GM23338 (cell line): ENCODE results near the gene PTPRN2. TPM values are rescaled to one million over a fixed set of nuclear protein-coding genes. Genes with fewer than 3 reads are reported as not detected.

Source experiments
- ATAC-seq: fragments of 200-7000 bp; cut with Tn5 transposase; 3 replicates; pipeline ENCODE4 v1.9.1; 2020
- DNase-seq: peaks from one replicate; pipeline ENCODE4 v3.0.0-alpha.2; 2015; ENCODE audit warnings: low spot score
- H2AFZ ChIP-seq: fragments of 200-600 bp; sonication (generic); 2 replicates; pipeline ENCODE4 v1.8.0; 2016; ENCODE audit warnings: antibody characterized with exemption, mild to moderate bottlenecking, moderate library complexity
- H3F3A ChIP-seq: fragments of 200-600 bp; sonication (generic); replicated peaks from 2 replicates; pipeline ENCODE4 v1.8.0; 2017; ENCODE audit warnings: antibody characterized with exemption, mixed run types, low read depth
- H3K27ac ChIP-seq: fragments of 200-600 bp; sonication (generic); 2 replicates; pipeline ENCODE4 v1.6.1; 2016; ENCODE audit warnings: low read depth
- H3K27me3 ChIP-seq: fragments of 200-600 bp; sonication (generic); 2 replicates; pipeline ENCODE4 v1.8.0; 2016; ENCODE audit warnings: mild to moderate bottlenecking, mixed run types, moderate library complexity; ENCODE audit not compliant: insufficient read depth
- H3K36me3 ChIP-seq: fragments of 200-600 bp; sonication (generic); 2 replicates; pipeline ENCODE4 v1.8.0; 2016; ENCODE audit warnings: mild to moderate bottlenecking; ENCODE audit not compliant: insufficient read depth
- H3K4me1 ChIP-seq: fragments of 200-600 bp; sonication (generic); 2 replicates; pipeline ENCODE4 v1.8.0; 2016; ENCODE audit warnings: mild to moderate bottlenecking, moderate library complexity; ENCODE audit not compliant: insufficient read depth
- H3K4me2 ChIP-seq: fragments of 200-600 bp; sonication (generic); 2 replicates; pipeline ENCODE4 v1.7.1; 2017; ENCODE audit warnings: mixed run types
- H3K4me3 ChIP-seq: fragments of 200-600 bp; sonication (generic); 2 replicates; pipeline ENCODE4 v1.6.1; 2016; ENCODE audit warnings: mixed run types
- H3K79me2 ChIP-seq: fragments of 200-600 bp; sonication (generic); replicated peaks from 2 replicates; pipeline ENCODE4 v1.8.0; 2017; ENCODE audit warnings: mild to moderate bottlenecking; ENCODE audit not compliant: insufficient read depth
- H3K9me2 ChIP-seq: fragments of 200-600 bp; sonication (generic); 2 replicates; pipeline ENCODE4 v1.8.0; 2017; ENCODE audit not compliant: insufficient read depth
- H4K20me1 ChIP-seq: fragments of 200-600 bp; sonication (generic); replicated peaks from 2 replicates; pipeline ENCODE4 v1.8.0; 2017; ENCODE audit warnings: mild to moderate bottlenecking; ENCODE audit not compliant: insufficient read depth
- H3K27ac Mint-ChIP-seq: 2 replicates; pipeline ENCODE4 v1.8.0; 2020; ENCODE audit warnings: inconsistent platforms, mild to moderate bottlenecking, moderate library complexity, mixed read lengths
- H3K27me3 Mint-ChIP-seq: 3 replicates; pipeline ENCODE4 v1.8.0; 2022; ENCODE audit warnings: low read depth, mild to moderate bottlenecking, moderate library complexity, mixed read lengths, inconsistent platforms; ENCODE audit not compliant: insufficient read depth, poor library complexity
- H3K36me3 Mint-ChIP-seq: 3 replicates; pipeline ENCODE4 v1.8.0; 2021; ENCODE audit warnings: low read depth, mild to moderate bottlenecking, inconsistent platforms, moderate library complexity, mixed read lengths
- H3K4me1 Mint-ChIP-seq: 3 replicates; pipeline ENCODE4 v1.8.0; 2020; ENCODE audit warnings: mild to moderate bottlenecking, inconsistent platforms, mixed read lengths
- H3K4me3 Mint-ChIP-seq: 3 replicates; pipeline ENCODE4 v1.8.0; 2021; ENCODE audit warnings: moderate library complexity, mild to moderate bottlenecking, inconsistent platforms, mixed read lengths
- H3K9me3 Mint-ChIP-seq: 3 replicates; pipeline ENCODE4 v1.8.0; 2020; ENCODE audit warnings: moderate library complexity, mild to moderate bottlenecking, inconsistent platforms, mixed read lengths
- CREB1 ChIP-seq: fragments of 250-450 bp; sonication (Bioruptor Pico); IDR thresholded peaks from 2 replicates; pipeline ENCODE4 v1.5.0; 2020; ENCODE audit warnings: low read depth, mild to moderate bottlenecking, moderate library complexity
- CTCF ChIP-seq, 2 experiments: fragments of 200-600 bp in 1 of 2; sonication (generic) in 1 of 2; conservative IDR thresholded peaks; 2 replicates each; pipeline versions ENCODE4 v1.5.1 to v1.6.1; 2016 to 2017; ENCODE audit warnings: antibody characterized with exemption in 2 of 2, low read depth in 2 of 2, mild to moderate bottlenecking in 2 of 2, moderate library complexity in 1 of 2
- EZH2 ChIP-seq: fragments of 200-600 bp; sonication (generic); IDR thresholded peaks from one replicate; pipeline ENCODE4 v1.8.0; 2017; ENCODE audit warnings: antibody characterized with exemption, mild to moderate bottlenecking, low read depth; ENCODE audit not compliant: unreplicated experiment
- EZH2phosphoT487 ChIP-seq: fragments of 200-600 bp; sonication (generic); IDR thresholded peaks from one replicate; pipeline ENCODE4 v1.8.1; 2018; ENCODE audit warnings: antibody characterized with exemption; ENCODE audit not compliant: unreplicated experiment
- JUNB ChIP-seq: IDR thresholded peaks from one replicate; pipeline ENCODE4 v1.6.1; 2016; ENCODE audit warnings: antibody characterized with exemption; ENCODE audit not compliant: unreplicated experiment
- NANOG ChIP-seq: IDR thresholded peaks from 2 replicates; pipeline ENCODE4 v1.6.1; 2016; ENCODE audit warnings: antibody characterized with exemption, borderline replicate concordance
- POLR2AphosphoS5 ChIP-seq: IDR thresholded peaks from 2 replicates; pipeline ENCODE4 v1.6.1; 2016; ENCODE audit warnings: antibody characterized with exemption, low read depth
- STAT1 ChIP-seq: IDR thresholded peaks from one replicate; pipeline ENCODE4 v1.6.1; 2016; ENCODE audit warnings: antibody characterized with exemption; ENCODE audit not compliant: unreplicated experiment
- ZNF114 ChIP-seq: fragments of 250-450 bp; sonication (Bioruptor Pico); IDR thresholded peaks from 2 replicates; pipeline ENCODE4 v1.5.0; 2020; ENCODE audit warnings: mild to moderate bottlenecking, moderate library complexity
- ZNF331 ChIP-seq: fragments of 250-450 bp; sonication (Bioruptor Pico); IDR thresholded peaks from 2 replicates; pipeline ENCODE4 v1.5.0; 2020; ENCODE audit warnings: low read depth, mild to moderate bottlenecking, moderate library complexity
- polyA plus RNA-seq: library from polyadenylated mRNA; unstranded; fragments of >200 nt; fragmentation: Nextera tagmentation; extraction: Ambion mirVana; gene quantifications from 2 replicates; pipeline ENCODE4 v1.2.1, GENCODE V29; 2016
- total RNA-seq: library from RNA; depleted of rRNA; stranded (reverse); fragments of >200 nt; shearing (Covaris generic); gene quantifications from 2 replicates; pipeline ENCODE4 v1.2.3, GENCODE V29; 2014
- TF ChIP-seq, protein P1 (sequence below): fragments of 250-450 bp; sonication (Bioruptor Pico); IDR thresholded peaks from 2 replicates; pipeline ENCODE4 v1.5.0; 2020; ENCODE audit warnings: mild to moderate bottlenecking, moderate library complexity
- TF ChIP-seq, protein P2 (sequence below): IDR thresholded peaks from one replicate; pipeline ENCODE4 v1.6.1; 2018; ENCODE audit warnings: antibody characterized with exemption; ENCODE audit not compliant: unreplicated experiment
- TF ChIP-seq, protein P3 (sequence below): IDR thresholded peaks from 2 replicates; pipeline ENCODE4 v1.6.1; 2016; ENCODE audit warnings: antibody characterized with exemption

PTPRN2 gene
- total and polyA plus RNA-seq, 2 experiments from 2014 or later, result 0.87 to 4.0 TPM

DNA sequence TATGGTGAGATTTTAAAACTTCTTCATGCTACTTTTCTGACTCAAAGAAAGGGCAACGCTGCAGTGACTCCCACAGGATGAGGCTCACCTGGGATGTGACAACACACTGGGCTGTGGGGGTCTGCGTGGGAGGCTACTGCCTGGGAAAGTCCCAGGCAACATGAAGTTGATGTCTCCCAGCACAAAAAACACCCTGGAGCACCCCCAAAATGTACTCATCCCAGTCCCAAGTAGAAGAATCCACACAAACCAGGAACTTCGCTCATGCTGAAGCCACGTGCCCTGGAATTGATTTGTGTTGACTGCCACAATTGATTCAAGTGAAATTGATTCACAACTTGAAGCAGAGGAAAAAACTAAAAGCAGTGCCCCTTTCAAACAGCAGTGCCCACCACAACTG lies 24.9 kb upstream of the PTPRN2 start:
- Histone ChIP-seq H3K27me3 (no peaks in the 10 kb centered on the region), H3K27ac (peak overlapping the region; percentile 56; the same call in 1 of the 2 replicates), H4K20me1 (no peaks in the 10 kb centered on the region), H3F3A (no peaks in the 10 kb centered on the region), H3K9me2 (no peaks in the 10 kb centered on the region), H2AFZ (no peak overlapping the region), H3K4me2 (no peak overlapping the region), H3K79me2 (peaks cover 18% of the 10 kb centered on the region), H3K36me3 (no peaks in the 10 kb centered on the region), H3K4me3 (no peak overlapping the region), H3K4me1 (peaks cover 29% of the 10 kb centered on the region)
- Mint-ChIP-seq H3K4me1 (peaks cover 29% of the 10 kb centered on the region), H3K9me3 (no peaks in the 10 kb centered on the region; the same call in 2 of the 3 replicates), H3K27me3 (peaks cover 8% of the 10 kb centered on the region), H3K4me3 (no peak overlapping the region), H3K27ac (peak overlapping the region; percentile 36), H3K36me3 (peaks cover 24% of the 10 kb centered on the region)
- TF ChIP-seq CTCF (conservative IDR thresholded peaks at IDR 0.05; ENCODE audit: low read depth in 2 of 2) (no peak), CREB1 (CRISPR knock-in tag) (no peak), EZH2 (no peak), JUNB (no peak), ZNF114 (no peak), STAT1 (no peak), EZH2phosphoT487 (no peak), POLR2AphosphoS5 (no peak), ZNF331 (CRISPR knock-in tag) (no peak), NANOG (no peak)
- TF ChIP-seq, protein P1, sequence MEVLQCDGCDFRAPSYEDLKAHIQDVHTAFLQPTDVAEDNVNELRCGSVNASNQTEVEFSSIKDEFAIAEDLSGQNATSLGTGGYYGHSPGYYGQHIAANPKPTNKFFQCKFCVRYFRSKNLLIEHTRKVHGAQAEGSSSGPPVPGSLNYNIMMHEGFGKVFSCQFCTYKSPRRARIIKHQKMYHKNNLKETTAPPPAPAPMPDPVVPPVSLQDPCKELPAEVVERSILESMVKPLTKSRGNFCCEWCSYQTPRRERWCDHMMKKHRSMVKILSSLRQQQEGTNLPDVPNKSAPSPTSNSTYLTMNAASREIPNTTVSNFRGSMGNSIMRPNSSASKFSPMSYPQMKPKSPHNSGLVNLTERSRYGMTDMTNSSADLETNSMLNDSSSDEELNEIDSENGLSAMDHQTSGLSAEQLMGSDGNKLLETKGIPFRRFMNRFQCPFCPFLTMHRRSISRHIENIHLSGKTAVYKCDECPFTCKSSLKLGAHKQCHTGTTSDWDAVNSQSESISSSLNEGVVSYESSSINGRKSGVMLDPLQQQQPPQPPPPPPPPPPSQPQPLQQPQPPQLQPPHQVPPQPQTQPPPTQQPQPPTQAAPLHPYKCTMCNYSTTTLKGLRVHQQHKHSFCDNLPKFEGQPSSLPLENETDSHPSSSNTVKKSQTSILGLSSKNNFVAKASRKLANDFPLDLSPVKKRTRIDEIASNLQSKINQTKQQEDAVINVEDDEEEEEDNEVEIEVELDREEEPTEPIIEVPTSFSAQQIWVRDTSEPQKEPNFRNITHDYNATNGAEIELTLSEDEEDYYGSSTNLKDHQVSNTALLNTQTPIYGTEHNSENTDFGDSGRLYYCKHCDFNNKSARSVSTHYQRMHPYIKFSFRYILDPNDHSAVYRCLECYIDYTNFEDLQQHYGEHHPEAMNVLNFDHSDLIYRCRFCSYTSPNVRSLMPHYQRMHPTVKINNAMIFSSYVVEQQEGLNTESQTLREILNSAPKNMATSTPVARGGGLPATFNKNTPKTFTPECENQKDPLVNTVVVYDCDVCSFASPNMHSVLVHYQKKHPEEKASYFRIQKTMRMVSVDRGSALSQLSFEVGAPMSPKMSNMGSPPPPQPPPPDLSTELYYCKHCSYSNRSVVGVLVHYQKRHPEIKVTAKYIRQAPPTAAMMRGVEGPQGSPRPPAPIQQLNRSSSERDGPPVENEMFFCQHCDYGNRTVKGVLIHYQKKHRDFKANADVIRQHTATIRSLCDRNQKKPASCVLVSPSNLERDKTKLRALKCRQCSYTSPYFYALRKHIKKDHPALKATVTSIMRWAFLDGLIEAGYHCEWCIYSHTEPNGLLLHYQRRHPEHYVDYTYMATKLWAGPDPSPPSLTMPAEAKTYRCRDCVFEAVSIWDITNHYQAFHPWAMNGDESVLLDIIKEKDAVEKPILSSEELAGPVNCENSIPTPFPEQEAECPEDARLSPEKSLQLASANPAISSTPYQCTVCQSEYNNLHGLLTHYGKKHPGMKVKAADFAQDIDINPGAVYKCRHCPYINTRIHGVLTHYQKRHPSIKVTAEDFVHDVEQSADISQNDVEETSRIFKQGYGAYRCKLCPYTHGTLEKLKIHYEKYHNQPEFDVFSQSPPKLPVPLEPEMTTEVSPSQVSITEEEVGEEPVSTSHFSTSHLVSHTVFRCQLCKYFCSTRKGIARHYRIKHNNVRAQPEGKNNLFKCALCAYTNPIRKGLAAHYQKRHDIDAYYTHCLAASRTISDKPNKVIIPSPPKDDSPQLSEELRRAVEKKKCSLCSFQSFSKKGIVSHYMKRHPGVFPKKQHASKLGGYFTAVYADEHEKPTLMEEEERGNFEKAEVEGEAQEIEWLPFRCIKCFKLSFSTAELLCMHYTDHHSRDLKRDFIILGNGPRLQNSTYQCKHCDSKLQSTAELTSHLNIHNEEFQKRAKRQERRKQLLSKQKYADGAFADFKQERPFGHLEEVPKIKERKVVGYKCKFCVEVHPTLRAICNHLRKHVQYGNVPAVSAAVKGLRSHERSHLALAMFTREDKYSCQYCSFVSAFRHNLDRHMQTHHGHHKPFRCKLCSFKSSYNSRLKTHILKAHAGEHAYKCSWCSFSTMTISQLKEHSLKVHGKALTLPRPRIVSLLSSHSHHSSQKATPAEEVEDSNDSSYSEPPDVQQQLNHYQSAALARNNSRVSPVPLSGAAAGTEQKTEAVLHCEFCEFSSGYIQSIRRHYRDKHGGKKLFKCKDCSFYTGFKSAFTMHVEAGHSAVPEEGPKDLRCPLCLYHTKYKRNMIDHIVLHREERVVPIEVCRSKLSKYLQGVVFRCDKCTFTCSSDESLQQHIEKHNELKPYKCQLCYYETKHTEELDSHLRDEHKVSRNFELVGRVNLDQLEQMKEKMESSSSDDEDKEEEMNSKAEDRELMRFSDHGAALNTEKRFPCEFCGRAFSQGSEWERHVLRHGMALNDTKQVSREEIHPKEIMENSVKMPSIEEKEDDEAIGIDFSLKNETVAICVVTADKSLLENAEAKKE (CRISPR knock-in tag), result no peak
- TF ChIP-seq, protein P2, sequence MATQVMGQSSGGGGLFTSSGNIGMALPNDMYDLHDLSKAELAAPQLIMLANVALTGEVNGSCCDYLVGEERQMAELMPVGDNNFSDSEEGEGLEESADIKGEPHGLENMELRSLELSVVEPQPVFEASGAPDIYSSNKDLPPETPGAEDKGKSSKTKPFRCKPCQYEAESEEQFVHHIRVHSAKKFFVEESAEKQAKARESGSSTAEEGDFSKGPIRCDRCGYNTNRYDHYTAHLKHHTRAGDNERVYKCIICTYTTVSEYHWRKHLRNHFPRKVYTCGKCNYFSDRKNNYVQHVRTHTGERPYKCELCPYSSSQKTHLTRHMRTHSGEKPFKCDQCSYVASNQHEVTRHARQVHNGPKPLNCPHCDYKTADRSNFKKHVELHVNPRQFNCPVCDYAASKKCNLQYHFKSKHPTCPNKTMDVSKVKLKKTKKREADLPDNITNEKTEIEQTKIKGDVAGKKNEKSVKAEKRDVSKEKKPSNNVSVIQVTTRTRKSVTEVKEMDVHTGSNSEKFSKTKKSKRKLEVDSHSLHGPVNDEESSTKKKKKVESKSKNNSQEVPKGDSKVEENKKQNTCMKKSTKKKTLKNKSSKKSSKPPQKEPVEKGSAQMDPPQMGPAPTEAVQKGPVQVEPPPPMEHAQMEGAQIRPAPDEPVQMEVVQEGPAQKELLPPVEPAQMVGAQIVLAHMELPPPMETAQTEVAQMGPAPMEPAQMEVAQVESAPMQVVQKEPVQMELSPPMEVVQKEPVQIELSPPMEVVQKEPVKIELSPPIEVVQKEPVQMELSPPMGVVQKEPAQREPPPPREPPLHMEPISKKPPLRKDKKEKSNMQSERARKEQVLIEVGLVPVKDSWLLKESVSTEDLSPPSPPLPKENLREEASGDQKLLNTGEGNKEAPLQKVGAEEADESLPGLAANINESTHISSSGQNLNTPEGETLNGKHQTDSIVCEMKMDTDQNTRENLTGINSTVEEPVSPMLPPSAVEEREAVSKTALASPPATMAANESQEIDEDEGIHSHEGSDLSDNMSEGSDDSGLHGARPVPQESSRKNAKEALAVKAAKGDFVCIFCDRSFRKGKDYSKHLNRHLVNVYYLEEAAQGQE, result no peak
- TF ChIP-seq, protein P3, sequence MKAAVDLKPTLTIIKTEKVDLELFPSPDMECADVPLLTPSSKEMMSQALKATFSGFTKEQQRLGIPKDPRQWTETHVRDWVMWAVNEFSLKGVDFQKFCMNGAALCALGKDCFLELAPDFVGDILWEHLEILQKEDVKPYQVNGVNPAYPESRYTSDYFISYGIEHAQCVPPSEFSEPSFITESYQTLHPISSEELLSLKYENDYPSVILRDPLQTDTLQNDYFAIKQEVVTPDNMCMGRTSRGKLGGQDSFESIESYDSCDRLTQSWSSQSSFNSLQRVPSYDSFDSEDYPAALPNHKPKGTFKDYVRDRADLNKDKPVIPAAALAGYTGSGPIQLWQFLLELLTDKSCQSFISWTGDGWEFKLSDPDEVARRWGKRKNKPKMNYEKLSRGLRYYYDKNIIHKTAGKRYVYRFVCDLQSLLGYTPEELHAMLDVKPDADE, result no peak
- no peak for DNase-seq
- ATAC-seq, result no peak
